Measurements from ENCODE around the gene AKAP11.

The AKAP11 gene

DNA sequence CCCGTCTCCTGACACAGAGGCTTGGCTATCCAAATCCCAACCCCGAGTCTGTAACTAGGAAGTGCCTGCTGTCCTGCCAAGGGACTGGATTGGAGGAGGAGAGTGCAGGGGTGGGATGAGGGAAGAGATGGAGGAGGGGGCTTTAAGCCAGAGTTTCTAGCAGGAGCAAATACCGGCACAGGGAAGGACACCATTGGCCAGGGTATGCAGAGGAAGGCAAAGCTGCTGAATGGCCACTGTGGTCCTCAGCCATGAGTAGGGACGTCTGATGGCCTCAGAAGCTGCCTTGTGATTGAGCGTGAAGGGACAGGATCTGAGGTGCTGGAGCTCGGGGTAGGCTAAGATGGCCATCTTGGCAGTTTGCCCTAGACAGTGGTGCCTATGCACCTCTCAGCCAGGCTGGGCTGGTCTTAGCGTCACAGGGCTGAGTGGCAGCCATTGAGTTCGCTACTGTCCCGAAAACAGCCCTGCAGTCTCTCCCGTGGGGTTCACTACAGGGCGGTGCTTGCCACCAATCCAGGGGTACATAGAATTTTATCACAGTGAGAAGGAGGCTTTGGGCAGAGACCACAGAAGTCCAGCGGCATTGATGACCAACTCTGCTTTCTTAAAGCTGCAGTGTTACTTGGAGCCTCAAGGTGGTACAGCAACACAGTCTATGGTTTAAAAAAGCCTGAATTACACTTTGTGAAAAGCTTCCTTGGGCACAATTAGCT is 61.8 kb downstream of the AKAP11 start:
- peaks cover 14% of the 10 kb centered on the region for H3K4me1 ChIP-seq (ENCODE audit: low read length)
- 0 out of 2 replicates have a peak, but pooled peaks cover 3% of the 10 kb centered on the region for H3F3A ChIP-seq (ENCODE audit: insufficient read depth, low read length)
- H3K4me3 ChIP-seq (ENCODE audit: low read length) = no peak overlapping the region
- TF ChIP-seq EZH2 (optimal IDR thresholded peaks at IDR 0.05; ENCODE audit: low read depth, low read length) = no peak
- TF ChIP-seq, protein P1, sequence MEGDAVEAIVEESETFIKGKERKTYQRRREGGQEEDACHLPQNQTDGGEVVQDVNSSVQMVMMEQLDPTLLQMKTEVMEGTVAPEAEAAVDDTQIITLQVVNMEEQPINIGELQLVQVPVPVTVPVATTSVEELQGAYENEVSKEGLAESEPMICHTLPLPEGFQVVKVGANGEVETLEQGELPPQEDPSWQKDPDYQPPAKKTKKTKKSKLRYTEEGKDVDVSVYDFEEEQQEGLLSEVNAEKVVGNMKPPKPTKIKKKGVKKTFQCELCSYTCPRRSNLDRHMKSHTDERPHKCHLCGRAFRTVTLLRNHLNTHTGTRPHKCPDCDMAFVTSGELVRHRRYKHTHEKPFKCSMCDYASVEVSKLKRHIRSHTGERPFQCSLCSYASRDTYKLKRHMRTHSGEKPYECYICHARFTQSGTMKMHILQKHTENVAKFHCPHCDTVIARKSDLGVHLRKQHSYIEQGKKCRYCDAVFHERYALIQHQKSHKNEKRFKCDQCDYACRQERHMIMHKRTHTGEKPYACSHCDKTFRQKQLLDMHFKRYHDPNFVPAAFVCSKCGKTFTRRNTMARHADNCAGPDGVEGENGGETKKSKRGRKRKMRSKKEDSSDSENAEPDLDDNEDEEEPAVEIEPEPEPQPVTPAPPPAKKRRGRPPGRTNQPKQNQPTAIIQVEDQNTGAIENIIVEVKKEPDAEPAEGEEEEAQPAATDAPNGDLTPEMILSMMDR (IDR thresholded peaks at IDR 0.05; ENCODE audit: low read length) = peak; percentile 42
- no peaks in the 10 kb centered on the region for H3K36me3 ChIP-seq (replicated peaks; ENCODE audit: insufficient read depth, low read length)
- H3K27ac ChIP-seq (ENCODE audit: low read length) = peak overlapping the region; percentile 61; the same call in 1 of the 2 replicates
- peak overlapping the region; percentile 34; the same call in 1 of the 2 replicates for H3K4me2 ChIP-seq (ENCODE audit: low read depth, low read length)
- H3K27me3 ChIP-seq (replicated peaks; ENCODE audit: insufficient read depth, low read length) = no peaks in the 10 kb centered on the region
- H4K20me1 ChIP-seq (ENCODE audit: insufficient read depth, low read length) = no peaks in the 10 kb centered on the region
- no peaks in the 10 kb centered on the region for H3K9me2 ChIP-seq (replicated peaks; ENCODE audit: insufficient read depth, low read length)
- H3K9me3 ChIP-seq (replicated peaks; ENCODE audit: insufficient read depth, low read length) = no peaks in the 10 kb centered on the region
- peak; percentile 54 for DNase-seq
- H3K9ac ChIP-seq (ENCODE audit: low read length) = peak overlapping the region; percentile 36; the same call in 1 of the 2 replicates
- H3K79me2 ChIP-seq (ENCODE audit: low read length) = no peaks in the 10 kb centered on the region
- H2AFZ ChIP-seq (ENCODE audit: low read length) = peak overlapping the region; percentile 72; the same call in 1 of the 2 replicates

GRCh38 chr13:42334329-42334706 is 62.4 kb downstream of the AKAP11 start:
- peak overlapping the region; percentile 72; the same call in 1 of the 2 replicates for H2AFZ ChIP-seq (ENCODE audit: low read length)
- DNase-seq = peak; percentile 65
- no peak overlapping the region for H3K4me3 ChIP-seq (ENCODE audit: low read length)
- H3K9ac ChIP-seq (ENCODE audit: low read length) = peak overlapping the region; percentile 36; the same call in 1 of the 2 replicates
- no peaks in the 10 kb centered on the region for H4K20me1 ChIP-seq (ENCODE audit: insufficient read depth, low read length)
- H3F3A ChIP-seq (ENCODE audit: insufficient read depth, low read length) = no peaks in the 10 kb centered on the region
- TF ChIP-seq EZH2 (optimal IDR thresholded peaks at IDR 0.05; ENCODE audit: low read depth, low read length) (no peak), EZH2phosphoT487 (IDR thresholded peaks at IDR 0.05; ENCODE audit: low read length) (no peak)
- TF ChIP-seq, protein P1 (IDR thresholded peaks at IDR 0.05; ENCODE audit: low read length) = no peak
- no peaks in the 10 kb centered on the region for H3K9me3 ChIP-seq (replicated peaks; ENCODE audit: insufficient read depth, low read length)
- H3K4me1 ChIP-seq (ENCODE audit: low read length) = peaks cover 10% of the 10 kb centered on the region
- H3K9me2 ChIP-seq (replicated peaks; ENCODE audit: insufficient read depth, low read length) = no peaks in the 10 kb centered on the region
- peak overlapping the region; percentile 61; the same call in 1 of the 2 replicates for H3K27ac ChIP-seq (ENCODE audit: low read length)
- no peaks in the 10 kb centered on the region for H3K79me2 ChIP-seq (ENCODE audit: low read length)
- no peaks in the 10 kb centered on the region for H3K36me3 ChIP-seq (replicated peaks; ENCODE audit: insufficient read depth, low read length)
- H3K27me3 ChIP-seq (replicated peaks; ENCODE audit: insufficient read depth, low read length) = no peaks in the 10 kb centered on the region
- H3K4me2 ChIP-seq (ENCODE audit: low read depth, low read length) = peak overlapping the region; percentile 34

GRCh38 chr13:42337808-42338600 is 66.1 kb downstream of the AKAP11 start:
- no peak overlapping the region for H3K9ac ChIP-seq (ENCODE audit: low read length)
- no peaks in the 10 kb centered on the region for H3K36me3 ChIP-seq (replicated peaks; ENCODE audit: insufficient read depth, low read length)
- peaks cover 7% of the 10 kb centered on the region for H3K4me1 ChIP-seq (ENCODE audit: low read length)
- H3K9me3 ChIP-seq (replicated peaks; ENCODE audit: insufficient read depth, low read length) = no peaks in the 10 kb centered on the region
- H3K4me2 ChIP-seq (ENCODE audit: low read depth, low read length) = no peak overlapping the region
- H3K79me2 ChIP-seq (ENCODE audit: low read length) = no peaks in the 10 kb centered on the region
- H3K27ac ChIP-seq (ENCODE audit: low read length) = no peak overlapping the region
- DNase-seq = no peak
- no peak for TF ChIP-seq EZH2 (optimal IDR thresholded peaks at IDR 0.05; ENCODE audit: low read depth, low read length)
- TF ChIP-seq, protein P1 (IDR thresholded peaks at IDR 0.05; ENCODE audit: low read length) = no peak
- no peak for TF ChIP-seq EZH2phosphoT487 (IDR thresholded peaks at IDR 0.05; ENCODE audit: low read length)
- no peaks in the 10 kb centered on the region for H3F3A ChIP-seq (ENCODE audit: insufficient read depth, low read length)
- no peak overlapping the region for H3K4me3 ChIP-seq (ENCODE audit: low read length)
- H2AFZ ChIP-seq (ENCODE audit: low read length) = no peak overlapping the region
- H3K27me3 ChIP-seq (replicated peaks; ENCODE audit: insufficient read depth, low read length) = no peaks in the 10 kb centered on the region
- H4K20me1 ChIP-seq (ENCODE audit: insufficient read depth, low read length) = no peaks in the 10 kb centered on the region
- no peaks in the 10 kb centered on the region for H3K9me2 ChIP-seq (replicated peaks; ENCODE audit: insufficient read depth, low read length)
